ENCODE measurements around the gene GAS6. TPM values are rescaled to one million over a fixed set of nuclear protein-coding genes. Genes with fewer than 3 reads are reported as not detected.

Gene GAS6
- total RNA-seq, 2 donors from 2014 or later, result 83.0 to 145 TPM

DNA sequence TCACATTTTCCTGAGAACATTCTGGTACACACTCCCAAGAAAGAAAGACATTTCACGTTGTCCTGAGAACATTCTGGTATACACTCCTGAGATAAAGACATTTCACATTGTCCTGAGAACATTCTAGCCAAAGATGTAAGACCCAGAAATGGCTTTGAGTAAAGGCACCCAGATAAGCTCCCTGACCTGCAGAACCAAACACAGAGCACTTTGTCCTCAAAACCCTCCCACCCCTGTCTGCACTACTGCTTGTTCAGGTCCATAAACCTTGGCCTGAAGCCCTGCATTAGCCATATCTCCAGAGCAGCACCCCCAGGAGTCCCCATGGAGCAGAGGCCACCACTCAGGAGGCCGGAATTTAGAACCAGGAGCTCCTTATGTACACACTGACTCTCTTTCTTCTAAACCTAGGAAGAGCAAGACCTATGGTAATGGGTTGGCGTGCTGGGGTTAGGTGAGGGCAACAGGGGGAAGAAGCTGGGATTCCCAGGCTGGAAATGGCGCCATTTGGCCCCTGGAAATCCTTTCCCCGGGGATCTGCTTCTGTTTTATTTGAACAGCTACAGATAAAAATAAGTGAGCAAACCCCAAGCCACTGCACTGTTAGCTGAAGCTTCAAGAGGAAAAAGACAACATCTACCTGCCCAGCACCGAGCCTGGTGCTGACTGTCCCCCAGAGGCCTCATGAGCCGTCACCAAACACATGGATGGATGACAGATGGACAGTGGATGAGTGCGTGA is 13.7 kb downstream of the GAS6 start:
- intact Hi-C loops (cut with DNase I), result no loop called here
- WGBS, 2 donors, result 73 to 76% methylated on average over 8 of the region's 8 CpGs
- Histone ChIP-seq H3K4me3 (no peak overlapping the region), H3K36me3 (replicated peaks in 1 of 2; ENCODE audit: insufficient read depth in 1 of 2, low read depth in 2 of 2) (no peaks in the 10 kb centered on the region), H3K4me1 (peaks cover 50% of the 10 kb centered on the region), H3K27ac (no peak overlapping the region), H3K9me3 (no peaks in the 10 kb centered on the region), H3K27me3 (no peaks in the 10 kb centered on the region)
- peak in 1 of 4 donors; percentile 2 for DNase-seq
- no peak for ATAC-seq
- TF ChIP-seq POLR2A (IDR thresholded peaks at IDR 0.05), result no peak
- TF ChIP-seq, protein P1, sequence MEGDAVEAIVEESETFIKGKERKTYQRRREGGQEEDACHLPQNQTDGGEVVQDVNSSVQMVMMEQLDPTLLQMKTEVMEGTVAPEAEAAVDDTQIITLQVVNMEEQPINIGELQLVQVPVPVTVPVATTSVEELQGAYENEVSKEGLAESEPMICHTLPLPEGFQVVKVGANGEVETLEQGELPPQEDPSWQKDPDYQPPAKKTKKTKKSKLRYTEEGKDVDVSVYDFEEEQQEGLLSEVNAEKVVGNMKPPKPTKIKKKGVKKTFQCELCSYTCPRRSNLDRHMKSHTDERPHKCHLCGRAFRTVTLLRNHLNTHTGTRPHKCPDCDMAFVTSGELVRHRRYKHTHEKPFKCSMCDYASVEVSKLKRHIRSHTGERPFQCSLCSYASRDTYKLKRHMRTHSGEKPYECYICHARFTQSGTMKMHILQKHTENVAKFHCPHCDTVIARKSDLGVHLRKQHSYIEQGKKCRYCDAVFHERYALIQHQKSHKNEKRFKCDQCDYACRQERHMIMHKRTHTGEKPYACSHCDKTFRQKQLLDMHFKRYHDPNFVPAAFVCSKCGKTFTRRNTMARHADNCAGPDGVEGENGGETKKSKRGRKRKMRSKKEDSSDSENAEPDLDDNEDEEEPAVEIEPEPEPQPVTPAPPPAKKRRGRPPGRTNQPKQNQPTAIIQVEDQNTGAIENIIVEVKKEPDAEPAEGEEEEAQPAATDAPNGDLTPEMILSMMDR (IDR thresholded peaks at IDR 0.05), result no peak

DNA sequence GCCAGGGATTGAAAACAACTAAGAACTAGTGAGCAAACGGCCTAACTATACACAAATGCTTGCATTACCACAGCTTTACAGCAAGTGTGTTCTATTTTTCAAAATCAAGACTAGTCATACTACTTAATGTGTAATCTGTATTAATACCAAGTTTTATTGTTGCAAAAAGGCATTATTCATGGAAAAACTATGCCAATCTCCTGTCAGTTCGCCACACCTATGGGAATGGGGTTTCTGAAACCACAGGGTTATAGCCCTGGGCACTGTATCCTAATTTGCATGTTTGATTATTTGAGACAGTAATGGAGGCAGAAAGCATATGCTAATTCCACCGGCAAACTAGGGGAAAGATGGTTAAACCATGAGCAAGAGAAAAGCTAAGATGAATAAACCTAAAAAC is 14.3 kb downstream of the GAS6 start:
- peaks cover 44% of the 10 kb centered on the region for H3K4me1 ChIP-seq
- no peaks in the 10 kb centered on the region for H3K9me3 ChIP-seq
- no peaks in the 10 kb centered on the region for H3K36me3 ChIP-seq (replicated peaks in 1 of 2; ENCODE audit: insufficient read depth in 1 of 2, low read depth in 2 of 2)
- DNase-seq (no peak), ATAC-seq (no peak)
- no peak overlapping the region for H3K27ac ChIP-seq
- H3K27me3 ChIP-seq, result no peaks in the 10 kb centered on the region
- TF ChIP-seq, protein P1 (IDR thresholded peaks at IDR 0.05), result no peak
- TF ChIP-seq POLR2A (IDR thresholded peaks at IDR 0.05), result no peak
- intact Hi-C loops (cut with DNase I), result no loop called here
- no peak overlapping the region for H3K4me3 ChIP-seq
- WGBS, 2 donors, result 67 to 89% methylated on average over 3 of the region's 3 CpGs

DNA sequence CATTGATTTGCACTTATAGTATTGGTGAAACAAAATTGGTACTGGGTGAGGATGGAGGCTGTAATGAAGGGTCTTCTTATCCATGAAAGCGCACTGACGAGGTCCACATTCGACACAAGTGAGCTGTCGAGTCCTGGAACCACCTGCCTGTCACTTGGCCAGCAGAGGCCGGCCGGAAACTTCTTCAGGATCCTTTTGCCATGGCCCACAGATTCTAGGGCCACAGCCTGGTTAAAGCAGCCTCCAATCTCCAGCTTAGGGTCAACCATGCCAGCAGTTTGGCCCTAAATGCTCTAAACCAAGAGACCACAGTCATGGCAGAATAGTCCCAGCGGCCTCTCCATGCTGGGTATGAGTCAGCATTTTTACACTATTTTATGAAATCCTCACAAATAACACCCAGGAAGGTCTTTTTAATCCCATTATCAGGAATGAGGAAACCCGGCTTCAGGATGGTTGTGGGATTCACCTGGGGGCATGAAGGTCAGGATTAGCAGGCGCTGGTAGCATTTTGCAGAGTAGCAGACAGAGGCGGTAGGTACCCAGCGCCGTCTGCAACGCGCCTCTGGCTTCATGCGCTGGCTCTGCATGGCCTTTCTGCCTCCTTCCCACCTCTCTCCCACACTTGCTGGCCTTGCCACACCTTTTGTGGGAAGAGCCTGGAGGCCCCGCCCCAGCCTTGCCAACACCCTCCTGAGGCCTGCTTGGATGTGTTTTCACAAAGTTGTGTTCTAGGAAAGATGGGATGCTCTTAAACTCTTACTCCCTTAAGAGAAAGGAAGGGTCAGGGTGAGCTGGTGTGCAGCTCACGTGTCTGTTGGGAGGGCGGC is 15.2 kb downstream of the GAS6 start:
- no peak overlapping the region for H3K4me3 ChIP-seq
- TF ChIP-seq, protein P1 (IDR thresholded peaks at IDR 0.05), result no peak
- TF ChIP-seq POLR2A (IDR thresholded peaks at IDR 0.05), result no peak
- ATAC-seq (no peak), DNase-seq (peak in 3 of 4 donors; percentile 1 to 12 (median 5))
- peaks cover 34% of the 10 kb centered on the region for H3K4me1 ChIP-seq
- H3K27me3 ChIP-seq, result no peaks in the 10 kb centered on the region
- intact Hi-C loops (cut with DNase I), result no loop called here
- H3K36me3 ChIP-seq (replicated peaks in 1 of 2; ENCODE audit: insufficient read depth in 1 of 2, low read depth in 2 of 2), result no peaks in the 10 kb centered on the region
- peak overlapping the region in 1 of 4 donors; percentile 12 for H3K27ac ChIP-seq
- WGBS, 2 donors, result 84 to 90% methylated on average over 17 to 18 of the region's 18 CpGs
- H3K9me3 ChIP-seq, result no peaks in the 10 kb centered on the region

DNA sequence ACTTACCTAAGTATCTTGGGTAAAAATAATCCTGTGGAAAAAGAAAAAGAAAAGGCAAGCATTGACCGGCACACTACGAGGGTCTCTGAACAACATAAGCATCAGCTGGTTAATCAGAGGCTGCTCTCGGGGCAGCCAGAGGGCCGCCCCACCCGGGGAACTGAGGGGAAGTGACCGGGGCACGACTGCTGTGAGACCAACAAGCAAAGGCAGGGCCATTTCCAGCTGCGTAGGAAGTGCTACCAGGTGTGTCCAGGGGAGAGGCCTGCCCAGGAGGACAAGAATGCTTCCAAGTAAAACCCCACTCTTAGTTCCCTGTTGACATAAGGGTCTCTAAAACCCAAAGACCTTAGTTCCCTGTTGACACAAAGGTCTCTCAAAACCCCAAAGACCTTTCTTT is 15.9 kb downstream of the GAS6 start:
- ATAC-seq (no peak), DNase-seq (peak in 2 of 4 donors; percentile 0 to 8)
- WGBS, 2 donors, result 69 to 81% methylated on average over 8 of the region's 8 CpGs

More for the DNA sequence above, 15.9 kb downstream of the GAS6 start:
- H3K9me3 ChIP-seq, result no peaks in the 10 kb centered on the region
- no peaks in the 10 kb centered on the region for H3K27me3 ChIP-seq
- intact Hi-C loops (cut with DNase I), result no loop called here
- H3K36me3 ChIP-seq (replicated peaks in 1 of 2; ENCODE audit: insufficient read depth in 1 of 2, low read depth in 2 of 2), result no peaks in the 10 kb centered on the region
- peaks cover 28% of the 10 kb centered on the region for H3K4me1 ChIP-seq
- no peak overlapping the region for H3K27ac ChIP-seq
- TF ChIP-seq, protein P1 (IDR thresholded peaks at IDR 0.05), result no peak
- no peak for TF ChIP-seq POLR2A (IDR thresholded peaks at IDR 0.05)
- H3K4me3 ChIP-seq, result no peak overlapping the region
